Measurements from ENCODE around the gene RPP38.

Gene RPP38, protein sequence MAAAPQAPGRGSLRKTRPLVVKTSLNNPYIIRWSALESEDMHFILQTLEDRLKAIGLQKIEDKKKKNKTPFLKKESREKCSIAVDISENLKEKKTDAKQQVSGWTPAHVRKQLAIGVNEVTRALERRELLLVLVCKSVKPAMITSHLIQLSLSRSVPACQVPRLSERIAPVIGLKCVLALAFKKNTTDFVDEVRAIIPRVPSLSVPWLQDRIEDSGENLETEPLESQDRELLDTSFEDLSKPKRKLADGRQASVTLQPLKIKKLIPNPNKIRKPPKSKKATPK

DNA sequence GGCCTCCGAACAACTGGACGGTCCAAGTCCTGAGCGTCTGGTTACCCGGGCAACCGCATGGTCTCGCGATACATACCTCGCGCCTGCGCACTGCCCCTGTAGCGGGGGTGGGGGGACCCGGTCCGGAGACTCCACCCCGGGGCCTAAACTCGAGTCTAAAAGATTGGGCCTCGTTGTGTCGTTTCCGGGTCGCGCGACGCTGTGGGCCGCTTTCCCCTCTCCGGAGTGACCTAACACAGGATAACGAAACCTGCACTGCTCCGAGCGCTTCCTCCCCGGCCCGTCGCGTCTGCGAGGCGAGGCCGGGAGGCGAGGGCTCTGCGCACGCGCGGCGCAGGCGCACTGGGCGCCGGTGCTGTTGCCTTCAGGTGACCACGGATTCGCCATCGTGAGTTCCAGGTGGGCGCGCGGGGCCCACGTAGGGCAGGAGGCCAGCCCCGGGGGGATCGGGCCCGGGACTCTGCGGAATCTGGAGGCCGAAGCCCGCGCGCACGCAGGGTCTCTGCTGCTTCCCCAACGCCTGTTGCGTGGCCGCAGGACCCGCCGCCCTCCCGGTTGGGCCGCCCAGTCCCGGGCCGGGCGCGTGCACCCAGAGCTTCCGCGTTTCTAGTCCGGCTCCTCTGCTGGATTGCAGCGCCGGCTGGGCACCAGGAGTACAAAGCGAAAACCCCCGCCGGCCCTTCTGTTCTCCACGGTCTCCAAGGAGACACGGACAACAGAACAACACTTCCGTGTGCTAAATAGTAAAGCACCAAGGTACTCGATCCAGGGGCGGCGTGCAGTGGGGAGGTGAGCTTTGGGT is at the start of gene RPP38:
RPP38 (plus strand) TSS at position 345 of the 802 bp plus-strand sequence. CDS start 5,960 bp downstream, outside the sequence.
- in situ Hi-C loops (cut with HindIII; ENCODE audit: low sequenced_read_pairs): no loop called here

DNA sequence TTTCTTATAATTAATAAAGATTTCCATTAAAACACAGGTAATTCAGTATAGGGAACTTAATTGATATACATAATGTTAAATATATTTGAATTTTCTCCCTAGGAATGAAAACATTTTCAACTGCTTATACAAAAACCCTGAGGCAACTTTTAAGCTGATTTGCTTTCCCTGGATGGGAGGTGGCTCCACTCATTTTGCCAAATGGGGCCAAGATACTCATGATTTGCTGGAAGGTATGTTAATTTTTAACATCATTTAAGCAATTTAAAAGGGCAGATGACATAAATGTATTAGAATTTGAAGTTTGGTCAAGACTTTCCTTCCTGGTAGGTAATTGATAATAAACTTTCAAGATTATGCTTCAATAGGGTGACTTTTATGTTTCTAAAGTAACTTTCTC is 47.6 kb upstream of the RPP38 start:
- in situ Hi-C loops (cut with HindIII; ENCODE audit: low sequenced_read_pairs): no loop called here

GRCh38 chr10:15052121-15052520 is 45.0 kb upstream of the RPP38 start:
- in situ Hi-C loops (cut with HindIII; ENCODE audit: low sequenced_read_pairs): no loop called here

- in situ Hi-C loops (cut with HindIII; ENCODE audit: low sequenced_read_pairs): no loop called here
These were observed 44.1 kb upstream of the RPP38 start for GRCh38 chr10:15053061-15053460.

- in situ Hi-C loops (cut with HindIII; ENCODE audit: low sequenced_read_pairs): no loop called here
These were observed 38.5 kb upstream of the RPP38 start for GRCh38 chr10:15058689-15059088.

DNA sequence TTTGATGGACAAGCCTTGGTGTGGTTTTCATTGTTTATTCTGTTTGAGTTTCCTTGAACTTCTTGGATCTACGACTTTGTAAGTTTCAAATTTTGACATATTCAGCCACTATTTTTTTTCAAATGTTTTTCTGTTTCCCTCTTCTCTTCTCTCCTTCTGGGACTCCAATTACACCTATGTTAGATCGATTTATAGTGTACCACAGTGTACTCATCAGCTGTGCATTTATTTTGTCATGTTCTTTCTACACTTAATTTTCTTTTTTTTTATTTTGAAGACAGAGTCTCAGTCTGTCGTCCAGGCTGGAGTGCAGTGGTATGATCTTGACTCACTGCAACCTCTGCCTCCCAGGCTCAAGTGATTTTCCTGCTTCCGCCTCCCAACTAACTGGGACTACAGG is 37.2 kb upstream of the RPP38 start:
- in situ Hi-C loops (cut with HindIII; ENCODE audit: low sequenced_read_pairs): no loop called here

DNA sequence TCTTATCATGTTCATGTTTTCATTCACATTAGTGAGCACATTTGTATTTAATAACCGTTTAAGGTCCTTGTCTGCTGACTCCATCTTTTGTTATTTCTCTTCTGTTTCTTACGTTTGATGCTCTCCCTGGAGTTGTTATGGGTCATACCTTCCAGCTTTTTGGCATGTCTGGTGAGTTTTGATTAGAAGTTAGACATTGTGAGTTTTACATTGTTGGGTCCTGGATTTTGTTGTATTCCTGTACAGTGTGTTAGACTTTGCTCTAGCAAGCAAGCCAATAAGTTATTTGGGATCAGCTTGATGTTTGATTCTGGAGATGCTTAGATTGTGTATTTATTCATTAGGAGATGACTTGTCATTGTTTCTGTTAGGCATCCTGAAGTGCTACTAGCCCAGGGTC is 36.5 kb upstream of the RPP38 start:
- in situ Hi-C loops (cut with HindIII; ENCODE audit: low sequenced_read_pairs): no loop called here

- in situ Hi-C loops (cut with HindIII; ENCODE audit: low sequenced_read_pairs): no loop called here
These were observed 30.0 kb upstream of the RPP38 start for GRCh38 chr10:15067154-15067553.

- in situ Hi-C loops (cut with HindIII; ENCODE audit: low sequenced_read_pairs): no loop called here
These were observed 28.4 kb upstream of the RPP38 start for GRCh38 chr10:15068802-15069201.

DNA sequence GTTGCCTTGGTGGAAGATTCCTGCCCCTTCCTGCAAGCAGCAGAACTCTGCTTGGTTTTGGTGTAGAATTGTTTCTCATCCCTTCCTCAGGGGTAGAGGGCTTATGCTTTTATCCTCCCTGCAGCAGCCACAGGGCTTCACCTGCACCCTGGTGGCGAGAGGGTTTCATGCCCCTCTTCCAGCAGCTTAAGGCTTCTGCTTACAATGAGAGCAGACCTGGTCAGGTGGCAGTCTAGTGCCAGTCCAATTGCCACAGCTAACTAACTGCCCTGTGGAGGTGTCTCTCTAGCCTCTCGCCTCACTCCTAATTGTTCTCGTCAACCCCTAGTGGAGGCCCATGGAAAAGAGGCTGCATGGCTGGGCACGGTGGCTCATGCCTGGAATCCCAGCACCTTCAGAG is 27.9 kb upstream of the RPP38 start:
- in situ Hi-C loops (cut with HindIII; ENCODE audit: low sequenced_read_pairs): no loop called here

DNA sequence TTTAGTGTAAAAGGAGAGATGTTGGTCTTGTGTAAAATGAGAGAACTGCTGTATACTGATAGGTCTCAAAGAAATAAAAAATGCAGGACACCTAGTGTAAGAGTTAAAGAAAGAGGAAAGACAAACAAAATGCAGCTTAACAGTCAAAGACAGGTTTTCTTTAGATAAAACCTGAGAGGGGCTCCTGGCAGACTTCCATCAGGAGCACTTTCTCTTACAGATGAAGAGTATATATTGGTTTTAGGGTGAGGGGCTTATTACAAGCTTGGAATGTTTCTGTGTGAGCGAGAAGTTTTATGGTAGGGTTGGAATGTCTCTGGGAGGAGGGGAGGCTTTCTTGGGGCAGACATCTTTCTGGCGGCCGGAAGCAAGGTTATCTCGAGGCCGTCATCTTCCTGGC is 24.8 kb upstream of the RPP38 start:
- in situ Hi-C loops (cut with HindIII; ENCODE audit: low sequenced_read_pairs): no loop called here

DNA sequence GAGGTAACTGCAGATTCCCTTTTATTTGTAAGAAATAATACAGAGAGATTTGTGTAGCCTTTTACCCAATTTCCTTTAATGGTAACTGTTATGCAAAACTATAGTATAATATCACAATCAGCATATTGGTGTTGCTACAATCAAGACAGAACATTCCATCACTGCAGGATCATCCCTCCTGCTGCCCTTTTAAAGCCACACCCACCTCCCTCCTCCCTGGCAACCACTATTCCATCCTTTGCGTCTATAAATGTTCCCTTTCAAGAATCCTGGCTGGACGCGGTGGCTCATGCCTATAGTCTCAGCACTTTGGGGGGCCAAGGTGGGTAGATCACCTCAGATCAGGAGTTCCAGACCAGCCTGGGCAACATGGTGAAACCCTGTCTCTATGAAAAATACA is 21.7 kb upstream of the RPP38 start:
- in situ Hi-C loops (cut with HindIII; ENCODE audit: low sequenced_read_pairs): no loop called here

DNA sequence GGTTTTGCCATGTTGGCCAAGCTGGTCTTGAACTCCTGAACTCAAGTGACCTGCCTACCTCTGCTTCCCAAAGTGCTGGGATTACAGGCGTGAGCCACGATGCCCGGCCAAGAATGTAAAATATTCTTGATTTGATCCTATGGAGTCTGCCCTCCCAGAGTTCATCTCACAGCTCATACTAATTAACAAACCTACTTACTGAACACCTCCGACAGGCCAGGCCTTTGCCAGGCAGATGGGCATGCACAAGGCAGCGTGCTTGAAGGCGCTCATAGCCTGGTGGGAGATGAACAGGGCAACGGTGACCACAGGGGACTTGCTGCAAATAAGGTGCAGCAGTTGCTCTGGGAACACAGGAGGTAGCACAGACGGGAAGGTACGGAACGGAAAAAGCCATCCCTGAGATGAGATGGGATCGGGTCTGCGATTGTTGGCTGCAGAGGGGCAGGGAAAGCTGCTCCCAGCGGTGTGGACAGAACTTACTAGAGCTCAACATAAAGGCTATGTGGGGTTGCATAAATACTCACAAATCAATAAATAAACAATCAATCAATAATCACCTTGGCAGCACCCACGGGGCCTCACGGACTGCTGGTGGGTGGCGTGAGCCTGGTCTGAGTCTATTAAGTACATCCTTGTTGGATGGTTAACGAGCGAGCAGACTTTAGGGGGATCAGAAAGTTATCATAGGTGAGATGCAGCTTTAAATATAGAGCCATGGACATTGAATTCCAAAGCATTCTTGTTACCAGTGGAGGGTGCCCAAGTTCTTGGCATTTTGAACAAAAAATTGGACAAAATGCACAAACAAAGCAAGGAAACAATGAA is 13.3 kb upstream of the RPP38 start:
- in situ Hi-C loops (cut with HindIII; ENCODE audit: low sequenced_read_pairs): no loop called here

DNA sequence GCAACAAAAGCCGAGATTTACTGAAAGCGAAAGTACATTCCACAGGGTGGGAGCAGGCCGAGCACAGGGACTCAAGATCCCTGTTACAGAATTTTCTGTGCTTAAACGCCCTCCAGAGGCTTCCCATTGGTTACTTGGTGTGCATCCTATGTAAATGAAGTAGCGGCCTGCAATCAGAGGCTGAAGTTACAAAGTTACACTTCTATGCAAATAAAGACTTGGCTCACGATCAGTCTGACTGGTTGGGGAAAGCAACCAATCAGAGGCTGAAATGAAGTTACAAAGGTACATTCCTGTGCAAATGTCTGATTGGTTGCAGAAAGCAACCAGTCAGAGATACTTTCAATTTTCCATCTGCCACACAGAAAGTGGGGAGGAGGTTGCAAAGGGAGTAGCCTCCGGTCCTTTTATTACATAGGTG is 12.6 kb upstream of the RPP38 start:
- in situ Hi-C loops (cut with HindIII; ENCODE audit: low sequenced_read_pairs): no loop called here

- in situ Hi-C loops (cut with HindIII; ENCODE audit: low sequenced_read_pairs): no loop called here
These were observed 8.5 kb upstream of the RPP38 start, which contains the start of gene ACBD7 for GRCh38 chr10:15088428-15089261. Gene ACBD7 (minus strand): TSS chr10:15088776. CDS start chr10:15088728, 48 bp downstream.

GRCh38 chr10:15091418-15091817 is 5.7 kb upstream of the RPP38 start:
- in situ Hi-C loops (cut with HindIII; ENCODE audit: low sequenced_read_pairs): no loop called here

- in situ Hi-C loops (cut with HindIII; ENCODE audit: low sequenced_read_pairs): no loop called here
These were observed 4.2 kb upstream of the RPP38 start for GRCh38 chr10:15092855-15093408.

- in situ Hi-C loops (cut with HindIII; ENCODE audit: low sequenced_read_pairs): no loop called here
These were observed 519 bp upstream of the RPP38 start for GRCh38 chr10:15096661-15097010.

DNA sequence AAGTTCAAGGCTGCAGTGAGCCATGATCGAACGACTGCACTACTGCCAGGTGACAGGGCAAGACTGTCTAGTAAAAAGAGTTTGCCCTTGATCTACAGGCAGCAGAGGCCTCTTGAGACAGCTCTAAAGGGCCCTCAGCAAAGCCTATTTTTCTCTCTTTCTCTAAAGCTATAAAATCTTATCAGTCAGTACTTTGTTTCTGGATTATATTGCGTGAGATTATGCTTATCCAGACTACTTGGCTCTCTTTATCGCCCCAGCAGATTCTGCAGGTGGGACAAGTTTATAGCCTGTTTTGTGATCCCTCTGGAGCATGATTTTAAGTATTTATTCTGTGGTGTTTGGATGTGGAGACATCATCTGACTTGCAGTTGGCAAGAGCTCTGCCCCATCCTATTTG is 2.7 kb downstream of the RPP38 start:
- in situ Hi-C loops (cut with HindIII; ENCODE audit: low sequenced_read_pairs): loop anchor here (25.0 kb wide), 1 partner anchor 138 kb away; the partner anchor contains the start of genes DCLRE1C and MEIG1

DNA sequence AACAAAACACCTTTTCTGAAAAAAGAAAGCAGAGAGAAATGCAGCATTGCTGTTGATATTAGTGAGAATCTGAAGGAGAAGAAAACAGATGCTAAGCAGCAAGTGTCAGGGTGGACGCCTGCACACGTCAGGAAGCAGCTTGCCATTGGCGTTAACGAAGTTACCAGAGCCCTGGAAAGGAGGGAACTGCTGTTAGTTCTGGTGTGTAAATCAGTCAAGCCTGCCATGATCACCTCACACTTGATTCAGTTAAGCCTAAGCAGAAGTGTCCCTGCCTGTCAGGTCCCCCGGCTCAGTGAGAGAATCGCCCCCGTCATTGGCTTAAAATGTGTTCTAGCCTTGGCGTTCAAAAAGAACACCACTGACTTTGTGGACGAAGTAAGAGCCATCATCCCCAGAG is 6.4 kb downstream of the RPP38 start:
- in situ Hi-C loops (cut with HindIII; ENCODE audit: low sequenced_read_pairs): loop anchor here (25.0 kb wide), 1 partner anchor 141 kb away; the partner anchor contains the start of genes DCLRE1C and MEIG1
